ENCODE results near the gene CELA1.
"Not testable (repeated sequence)": the region's sequence is repeated elsewhere in the genome, so short reads cannot be mapped to it uniquely, and the experiment has no call there.

The CELA1 gene

DNA sequence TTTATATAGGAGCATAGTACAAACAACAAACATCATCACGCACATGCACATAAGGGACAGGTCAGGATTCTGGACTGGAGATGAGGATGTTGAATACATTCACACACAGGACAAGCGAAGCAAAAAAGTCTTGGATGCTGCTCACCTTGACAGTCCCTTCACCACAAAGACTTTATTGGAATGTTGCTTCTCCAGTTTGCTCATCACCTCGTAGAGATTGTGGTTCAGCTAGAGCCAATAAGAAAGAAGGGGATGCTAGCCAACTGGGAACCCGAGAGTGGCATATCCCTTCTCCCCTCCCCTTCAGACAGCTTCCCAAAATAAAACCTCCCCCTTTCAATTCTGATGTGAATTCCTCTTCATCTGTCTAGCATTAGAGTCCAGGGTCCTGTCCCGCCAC lies 50.8 kb downstream of the CELA1 start:
- TF ChIP-seq, protein P1, sequence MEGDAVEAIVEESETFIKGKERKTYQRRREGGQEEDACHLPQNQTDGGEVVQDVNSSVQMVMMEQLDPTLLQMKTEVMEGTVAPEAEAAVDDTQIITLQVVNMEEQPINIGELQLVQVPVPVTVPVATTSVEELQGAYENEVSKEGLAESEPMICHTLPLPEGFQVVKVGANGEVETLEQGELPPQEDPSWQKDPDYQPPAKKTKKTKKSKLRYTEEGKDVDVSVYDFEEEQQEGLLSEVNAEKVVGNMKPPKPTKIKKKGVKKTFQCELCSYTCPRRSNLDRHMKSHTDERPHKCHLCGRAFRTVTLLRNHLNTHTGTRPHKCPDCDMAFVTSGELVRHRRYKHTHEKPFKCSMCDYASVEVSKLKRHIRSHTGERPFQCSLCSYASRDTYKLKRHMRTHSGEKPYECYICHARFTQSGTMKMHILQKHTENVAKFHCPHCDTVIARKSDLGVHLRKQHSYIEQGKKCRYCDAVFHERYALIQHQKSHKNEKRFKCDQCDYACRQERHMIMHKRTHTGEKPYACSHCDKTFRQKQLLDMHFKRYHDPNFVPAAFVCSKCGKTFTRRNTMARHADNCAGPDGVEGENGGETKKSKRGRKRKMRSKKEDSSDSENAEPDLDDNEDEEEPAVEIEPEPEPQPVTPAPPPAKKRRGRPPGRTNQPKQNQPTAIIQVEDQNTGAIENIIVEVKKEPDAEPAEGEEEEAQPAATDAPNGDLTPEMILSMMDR (IDR thresholded peaks at IDR 0.05; ENCODE audit: insufficient read depth, low read length): no peak
- TF ChIP-seq, protein P2, sequence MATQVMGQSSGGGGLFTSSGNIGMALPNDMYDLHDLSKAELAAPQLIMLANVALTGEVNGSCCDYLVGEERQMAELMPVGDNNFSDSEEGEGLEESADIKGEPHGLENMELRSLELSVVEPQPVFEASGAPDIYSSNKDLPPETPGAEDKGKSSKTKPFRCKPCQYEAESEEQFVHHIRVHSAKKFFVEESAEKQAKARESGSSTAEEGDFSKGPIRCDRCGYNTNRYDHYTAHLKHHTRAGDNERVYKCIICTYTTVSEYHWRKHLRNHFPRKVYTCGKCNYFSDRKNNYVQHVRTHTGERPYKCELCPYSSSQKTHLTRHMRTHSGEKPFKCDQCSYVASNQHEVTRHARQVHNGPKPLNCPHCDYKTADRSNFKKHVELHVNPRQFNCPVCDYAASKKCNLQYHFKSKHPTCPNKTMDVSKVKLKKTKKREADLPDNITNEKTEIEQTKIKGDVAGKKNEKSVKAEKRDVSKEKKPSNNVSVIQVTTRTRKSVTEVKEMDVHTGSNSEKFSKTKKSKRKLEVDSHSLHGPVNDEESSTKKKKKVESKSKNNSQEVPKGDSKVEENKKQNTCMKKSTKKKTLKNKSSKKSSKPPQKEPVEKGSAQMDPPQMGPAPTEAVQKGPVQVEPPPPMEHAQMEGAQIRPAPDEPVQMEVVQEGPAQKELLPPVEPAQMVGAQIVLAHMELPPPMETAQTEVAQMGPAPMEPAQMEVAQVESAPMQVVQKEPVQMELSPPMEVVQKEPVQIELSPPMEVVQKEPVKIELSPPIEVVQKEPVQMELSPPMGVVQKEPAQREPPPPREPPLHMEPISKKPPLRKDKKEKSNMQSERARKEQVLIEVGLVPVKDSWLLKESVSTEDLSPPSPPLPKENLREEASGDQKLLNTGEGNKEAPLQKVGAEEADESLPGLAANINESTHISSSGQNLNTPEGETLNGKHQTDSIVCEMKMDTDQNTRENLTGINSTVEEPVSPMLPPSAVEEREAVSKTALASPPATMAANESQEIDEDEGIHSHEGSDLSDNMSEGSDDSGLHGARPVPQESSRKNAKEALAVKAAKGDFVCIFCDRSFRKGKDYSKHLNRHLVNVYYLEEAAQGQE (IDR thresholded peaks at IDR 0.05; ENCODE audit: insufficient replicate concordance, low read depth): no peak
- TF ChIP-seq POLR2AphosphoS5 (IDR thresholded peaks at IDR 0.05; ENCODE audit: low read depth): no peak
- TF ChIP-seq GABPA (IDR thresholded peaks at IDR 0.05; ENCODE audit: low read depth): no peak
- no peak for TF ChIP-seq SPI1 (IDR thresholded peaks at IDR 0.05; ENCODE audit: borderline replicate concordance, low read depth)
- Histone ChIP-seq H3K27ac (replicated peaks) (no peak overlapping the region), H3K4me3 (replicated peaks; ENCODE audit: insufficient read depth, low read length) (no peak overlapping the region), H3K27me3 (ENCODE audit: insufficient read depth, poor library complexity, severe bottlenecking) (no peaks in the 10 kb centered on the region)
- no peak for DNase-seq (ENCODE audit: low read depth in 1 of 2, low spot score in 1 of 2)

DNA sequence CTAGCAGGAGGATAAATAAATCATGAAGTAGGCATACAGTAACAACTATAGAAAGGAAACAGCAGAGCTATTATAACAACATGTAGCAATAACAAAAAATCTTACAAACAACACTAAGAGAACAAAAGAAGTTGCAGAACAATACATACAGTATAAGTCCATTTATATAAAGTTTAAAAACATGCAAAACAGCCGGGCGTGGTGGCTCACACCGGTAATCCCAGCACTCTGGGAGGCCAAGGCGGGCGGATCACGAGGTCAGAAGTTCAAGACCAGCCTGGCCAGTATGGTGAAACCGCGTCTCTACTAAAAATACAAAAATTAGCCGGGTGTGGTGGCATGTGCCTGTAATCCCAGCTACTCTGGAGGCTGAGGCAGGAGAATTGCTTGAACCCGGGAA lies 52.4 kb downstream of the CELA1 start:
- H3K27me3 ChIP-seq (ENCODE audit: insufficient read depth, poor library complexity, severe bottlenecking); DNase-seq (ENCODE audit: low read depth in 1 of 2, low spot score in 1 of 2); H3K27ac ChIP-seq (replicated peaks); H3K4me3 ChIP-seq (replicated peaks; ENCODE audit: insufficient read depth, low read length): not testable (repeated sequence)

DNA sequence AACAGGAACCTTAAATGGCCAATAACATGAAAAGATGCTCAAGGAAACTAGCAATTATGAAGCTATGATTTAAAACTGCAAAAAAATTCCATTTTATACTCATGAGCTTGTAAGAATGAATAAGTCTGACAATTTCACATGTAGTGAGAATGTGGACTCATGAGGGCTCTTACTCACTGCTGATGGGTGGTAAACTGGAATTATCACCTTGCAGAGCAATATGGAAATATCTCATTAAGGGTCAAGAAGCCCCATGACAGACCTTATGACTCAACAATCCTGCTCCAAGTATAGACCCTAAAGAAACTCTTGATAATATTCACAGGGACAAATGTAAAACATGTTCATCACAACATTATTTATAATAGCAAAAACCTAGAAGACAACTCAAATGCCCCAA lies 52.8 kb downstream of the CELA1 start:
- H3K27me3 ChIP-seq (ENCODE audit: insufficient read depth, poor library complexity, severe bottlenecking): no peaks in the 10 kb centered on the region
- no peak overlapping the region for H3K4me3 ChIP-seq (replicated peaks; ENCODE audit: insufficient read depth, low read length)
- no peak overlapping the region for H3K27ac ChIP-seq (replicated peaks)
- DNase-seq (ENCODE audit: low read depth in 1 of 2, low spot score in 1 of 2): no peak
- TF ChIP-seq SPI1 (IDR thresholded peaks at IDR 0.05; ENCODE audit: borderline replicate concordance, low read depth) (no peak), GABPA (IDR thresholded peaks at IDR 0.05; ENCODE audit: low read depth) (no peak), POLR2AphosphoS5 (IDR thresholded peaks at IDR 0.05; ENCODE audit: low read depth) (no peak)
- TF ChIP-seq, protein P1 (IDR thresholded peaks at IDR 0.05; ENCODE audit: insufficient read depth, low read length): no peak
- TF ChIP-seq, protein P2 (IDR thresholded peaks at IDR 0.05; ENCODE audit: insufficient replicate concordance, low read depth): no peak

DNA sequence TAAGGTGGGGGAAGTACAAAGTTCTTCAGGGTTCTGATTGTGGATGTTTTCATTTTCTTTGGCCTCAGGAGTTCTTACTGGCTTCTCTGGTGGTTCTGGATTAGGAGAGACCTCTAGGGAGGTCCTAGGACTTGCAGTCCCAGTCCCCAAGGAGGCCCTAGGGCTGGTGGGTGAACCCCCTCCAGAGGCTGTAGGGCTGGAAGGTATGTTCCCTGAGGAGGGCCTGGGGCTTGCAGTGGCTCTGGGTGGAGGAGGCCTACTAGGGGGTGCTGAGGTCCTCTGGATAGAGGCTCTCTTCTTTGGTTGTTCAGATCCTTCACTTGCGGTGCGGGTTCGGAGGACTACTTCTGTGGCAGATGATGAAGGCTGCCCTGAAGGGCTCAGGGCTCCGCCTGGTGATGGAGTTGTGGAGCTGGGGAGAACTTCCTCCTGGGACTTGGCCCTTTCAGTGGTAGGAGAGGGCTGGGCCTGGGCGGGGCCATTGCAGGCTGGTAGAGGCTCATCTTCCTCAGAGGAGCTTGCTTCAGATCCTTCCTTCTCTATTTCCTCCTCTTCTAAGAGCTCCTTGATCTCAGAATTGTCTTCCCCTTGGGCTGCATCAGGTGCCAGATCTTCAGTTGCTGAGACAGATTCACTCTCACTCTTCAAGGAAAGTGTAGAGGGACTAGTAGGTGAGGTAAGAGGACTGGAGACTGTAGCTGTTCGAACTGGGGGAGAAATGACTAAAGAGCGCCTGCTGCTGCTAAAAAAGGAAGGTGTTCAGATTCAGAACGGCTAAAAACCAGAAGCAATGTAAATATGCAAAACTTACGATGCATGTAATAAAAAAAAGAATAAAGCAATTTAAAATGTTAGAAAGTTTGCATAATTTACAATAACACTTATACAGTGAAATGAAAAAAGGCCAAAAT lies 54.6 kb downstream of the CELA1 start:
- H3K27ac ChIP-seq (replicated peaks): peak overlapping the region; percentile 44
- DNase-seq (ENCODE audit: low read depth in 1 of 2, low spot score in 1 of 2): peak; percentile 55 to 92
- not testable (repeated sequence) for H3K27me3 ChIP-seq (ENCODE audit: insufficient read depth, poor library complexity, severe bottlenecking); H3K4me3 ChIP-seq (replicated peaks; ENCODE audit: insufficient read depth, low read length)
- TF ChIP-seq, protein P1 (IDR thresholded peaks at IDR 0.05; ENCODE audit: insufficient read depth, low read length): peak; percentile 14
- peak; percentile 19; the same call in 1 of the 2 replicates for TF ChIP-seq SPI1 (IDR thresholded peaks at IDR 0.05; ENCODE audit: borderline replicate concordance, low read depth)

Data from HL-60 (cell line).